ENCODE data around the gene HLCS.

The HLCS gene

DNA sequence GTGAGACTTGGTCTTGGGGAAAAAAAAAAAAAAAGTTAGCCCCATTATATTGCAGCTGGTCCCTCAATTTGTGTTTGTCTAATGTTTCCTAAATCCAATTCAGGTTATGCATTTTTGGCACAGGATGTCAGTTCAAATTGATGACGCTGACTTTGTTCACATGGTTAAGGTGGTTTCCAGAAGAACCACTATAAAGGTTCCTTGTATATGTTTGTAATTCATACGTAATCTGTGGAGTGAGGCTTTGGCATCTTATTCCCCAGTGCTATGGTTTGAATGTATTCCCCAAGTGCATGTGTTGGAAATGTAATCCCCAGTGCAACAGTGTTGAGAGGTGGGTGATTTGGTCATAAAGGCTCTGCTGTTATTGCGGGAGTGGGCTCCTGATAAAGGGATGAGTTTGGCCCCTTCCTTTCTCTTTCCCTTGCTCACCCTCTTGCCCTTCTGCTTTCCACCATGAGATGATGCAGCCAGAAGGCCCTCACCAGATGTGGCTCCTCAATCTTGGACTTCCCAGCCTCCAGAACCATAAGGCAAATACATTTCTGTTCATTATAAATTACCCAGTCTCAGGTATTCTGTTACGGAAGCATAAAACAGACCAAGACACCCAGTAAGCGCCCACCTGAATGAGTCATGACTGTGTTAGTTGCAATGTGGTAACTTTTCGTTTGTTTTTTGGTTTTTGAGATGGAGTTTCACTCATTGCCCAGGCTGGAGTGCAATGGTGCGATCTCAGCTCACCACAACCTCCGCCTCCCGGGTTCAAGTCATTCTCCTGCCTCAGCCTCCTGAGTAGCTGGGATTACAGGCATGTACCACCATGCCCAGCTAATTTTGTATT lies 19.5 kb upstream of the HLCS start:
- DNase-seq (ENCODE audit: low read depth in 2 of 2, low spot score in 1 of 2): no peak

DNA sequence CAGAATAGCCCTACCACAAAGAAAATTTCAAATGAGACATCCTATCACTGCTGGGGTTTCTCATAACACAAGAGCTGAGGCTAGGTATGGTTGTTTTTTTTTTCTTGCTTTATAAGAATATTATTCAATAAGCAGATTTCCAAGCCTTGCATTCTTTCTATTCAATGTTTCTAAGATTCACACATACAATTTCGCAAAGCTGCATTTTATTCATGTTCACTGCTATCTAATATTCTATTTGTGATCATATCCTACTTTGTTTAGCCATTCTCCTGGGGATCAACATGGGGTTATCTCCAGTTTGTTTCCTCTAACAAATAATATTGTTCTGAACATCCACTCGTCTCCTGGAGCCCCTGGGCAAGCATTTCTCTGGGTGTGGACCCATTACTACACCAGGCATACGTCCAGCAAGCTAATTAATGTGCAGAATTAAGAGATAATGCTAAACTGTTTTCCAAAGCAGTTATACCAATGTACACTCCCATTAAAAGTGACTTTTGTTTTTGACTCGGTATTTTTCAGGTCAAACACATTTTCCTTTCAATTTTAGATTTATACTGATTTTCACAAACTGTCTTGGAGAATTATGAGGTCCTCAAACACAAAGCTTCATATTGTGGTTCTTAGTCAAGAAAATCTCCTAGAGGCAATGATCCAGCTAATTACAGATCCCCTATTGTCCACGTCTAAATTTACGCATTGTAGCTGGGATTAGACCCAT lies 15.7 kb upstream of the HLCS start:
- DNase-seq (ENCODE audit: low read depth in 2 of 2, low spot score in 1 of 2): no peak

DNA sequence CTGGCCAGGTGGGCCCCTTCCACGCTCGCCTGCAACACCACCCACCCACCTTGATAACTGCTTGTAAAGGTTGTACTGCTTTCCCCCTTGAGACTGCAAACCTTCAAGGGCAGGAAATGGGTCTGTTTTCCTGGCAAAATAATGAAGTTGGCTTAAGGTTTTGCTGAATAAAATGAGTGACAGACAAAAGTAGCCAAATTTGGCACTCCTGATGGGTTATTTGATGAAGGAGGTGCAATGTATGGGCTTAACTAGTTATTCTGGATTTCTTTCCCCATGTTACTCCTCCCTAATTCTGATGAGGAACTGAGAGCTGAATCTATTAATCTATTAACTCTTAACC lies 14.6 kb upstream of the HLCS start:
- DNase-seq (ENCODE audit: low read depth in 2 of 2, low spot score in 1 of 2): no peak

GRCh38 chr21:36980280-36981048 lies 14.0 kb upstream of the HLCS start:
- DNase-seq (ENCODE audit: low read depth in 2 of 2, low spot score in 1 of 2): no peak

DNA sequence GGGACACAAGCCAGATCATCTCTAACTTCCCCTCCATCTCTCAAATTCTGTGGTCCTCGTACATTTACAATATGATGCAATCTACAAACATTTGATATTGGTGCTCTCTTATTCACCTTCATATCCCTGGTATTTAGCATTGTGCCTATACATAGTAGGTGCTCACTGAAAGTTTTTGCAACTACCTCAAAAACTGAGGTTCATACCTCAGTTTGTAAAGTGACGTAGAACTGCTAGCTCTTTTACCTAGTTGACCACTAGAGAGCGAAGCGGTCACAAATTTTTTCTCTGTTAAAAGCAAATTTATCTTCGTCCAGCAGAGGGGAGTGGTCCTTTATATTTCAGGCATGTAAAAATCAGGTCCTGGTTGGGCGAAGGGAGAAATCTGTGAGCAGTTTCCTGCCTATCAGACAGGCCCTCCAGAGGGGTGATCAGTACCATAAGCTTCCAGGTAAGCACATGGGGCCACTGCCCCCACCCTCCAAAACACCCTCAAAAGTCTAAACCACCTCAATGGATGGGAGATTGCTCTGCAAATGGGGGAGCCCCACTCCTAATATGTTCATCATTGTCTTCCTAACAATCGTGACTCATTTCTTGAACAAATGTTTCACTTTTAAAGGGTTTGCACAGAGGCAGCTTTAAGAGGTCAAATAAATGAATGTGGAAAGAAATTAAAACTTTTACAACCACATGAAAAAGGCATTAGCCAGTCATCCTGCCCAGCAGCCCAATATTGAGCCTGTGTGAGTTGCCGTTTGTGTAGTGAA lies 10.6 kb upstream of the HLCS start:
- no peak for DNase-seq (ENCODE audit: low read depth in 2 of 2, low spot score in 1 of 2)

GRCh38 chr21:36976228-36976861 lies 9.9 kb upstream of the HLCS start:
- no peak for DNase-seq (ENCODE audit: low read depth in 2 of 2, low spot score in 1 of 2)

- DNase-seq (ENCODE audit: low read depth in 2 of 2, low spot score in 1 of 2): no peak
Measured at GRCh38 chr21:36974851-36975192, 8.4 kb upstream of the HLCS start.

DNA sequence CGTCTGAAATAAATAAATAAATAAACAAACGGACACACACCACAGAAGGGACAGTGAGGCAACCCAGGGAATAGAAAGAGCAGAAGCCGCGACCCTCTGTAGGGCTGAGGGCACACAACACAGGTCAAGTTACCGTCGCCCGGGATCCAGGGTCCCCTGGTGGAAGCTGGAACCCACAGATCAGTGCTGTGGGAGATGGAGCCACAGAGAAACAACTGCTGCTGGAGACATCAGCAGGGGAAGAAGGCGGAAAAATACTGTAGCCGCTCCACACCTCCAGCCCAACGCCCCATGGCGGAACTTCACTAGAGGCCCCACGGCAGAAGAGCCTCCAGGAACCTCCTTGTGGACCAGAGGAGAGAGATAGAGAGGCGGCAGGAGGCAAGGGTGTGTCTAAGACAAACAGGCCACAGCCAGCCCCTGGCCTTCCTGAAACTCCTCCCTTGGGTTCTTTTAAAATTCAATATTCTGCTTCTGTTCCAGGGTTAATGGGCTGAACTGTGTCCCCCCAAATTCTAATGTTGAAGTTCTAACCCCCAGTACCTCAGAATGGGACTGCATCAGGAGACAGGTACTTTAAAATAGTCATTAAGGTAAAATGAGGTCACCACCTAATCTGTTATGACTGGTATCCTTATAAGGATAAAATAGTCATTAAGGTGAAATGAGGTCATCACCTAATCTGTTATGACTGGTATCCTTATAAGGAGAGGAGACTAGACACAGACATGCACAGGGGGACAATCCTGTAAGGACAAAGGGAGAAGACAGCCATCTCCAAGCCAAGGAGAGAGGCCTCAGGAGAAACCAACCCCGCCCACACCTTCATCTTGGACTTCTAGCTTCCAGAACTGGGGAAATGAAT lies 7.7 kb upstream of the HLCS start:
- no peak for DNase-seq (ENCODE audit: low read depth in 2 of 2, low spot score in 1 of 2)

- no peak for DNase-seq (ENCODE audit: low read depth in 2 of 2, low spot score in 1 of 2)
Measured at GRCh38 chr21:36968976-36969375, 2.5 kb upstream of the HLCS start.

DNA sequence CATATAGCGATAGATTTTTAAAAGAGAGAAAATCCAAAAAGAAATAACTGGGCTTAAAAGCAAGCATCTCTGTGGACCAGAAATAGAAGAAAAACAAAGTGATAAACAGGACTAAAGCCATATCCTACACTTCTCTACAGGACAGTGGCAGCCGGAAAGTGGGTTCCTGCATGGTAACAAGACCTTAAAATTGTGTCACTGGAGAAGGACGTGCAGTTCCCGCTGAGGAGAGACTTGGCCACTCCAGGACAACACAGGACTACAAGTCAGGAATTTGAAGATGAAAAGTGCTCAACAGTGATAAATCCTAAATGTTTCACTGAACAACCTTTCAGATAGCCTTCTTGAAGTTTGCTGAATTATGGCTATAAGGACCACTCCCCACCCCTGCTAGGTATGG lies 1.9 kb upstream of the HLCS start:
- DNase-seq (ENCODE audit: low read depth in 2 of 2, low spot score in 1 of 2): no peak

GRCh38 chr21:36966821-36967768 lies 626 bp upstream of the HLCS start:
- DNase-seq (ENCODE audit: low read depth in 2 of 2, low spot score in 1 of 2): no peak

DNA sequence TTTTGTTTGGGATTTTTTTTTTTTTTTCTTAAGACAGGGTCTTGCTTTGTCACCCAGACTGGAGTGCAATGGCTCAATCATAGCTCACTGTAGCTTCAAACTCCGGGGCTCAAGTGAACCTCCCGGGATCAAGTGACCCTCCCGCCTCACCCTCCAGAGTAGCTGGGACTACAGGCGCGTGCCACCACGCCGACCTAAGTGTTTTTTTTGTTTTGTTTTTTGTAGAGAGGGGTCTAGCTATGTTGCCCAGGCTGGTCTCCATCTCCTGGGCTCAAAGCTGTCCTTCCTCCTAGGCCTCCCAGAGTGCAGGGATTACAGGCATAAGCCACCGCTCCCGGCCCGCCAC lies 776 bp downstream of the HLCS start:
- no peak for DNase-seq (ENCODE audit: low read depth in 2 of 2, low spot score in 1 of 2)

DNA sequence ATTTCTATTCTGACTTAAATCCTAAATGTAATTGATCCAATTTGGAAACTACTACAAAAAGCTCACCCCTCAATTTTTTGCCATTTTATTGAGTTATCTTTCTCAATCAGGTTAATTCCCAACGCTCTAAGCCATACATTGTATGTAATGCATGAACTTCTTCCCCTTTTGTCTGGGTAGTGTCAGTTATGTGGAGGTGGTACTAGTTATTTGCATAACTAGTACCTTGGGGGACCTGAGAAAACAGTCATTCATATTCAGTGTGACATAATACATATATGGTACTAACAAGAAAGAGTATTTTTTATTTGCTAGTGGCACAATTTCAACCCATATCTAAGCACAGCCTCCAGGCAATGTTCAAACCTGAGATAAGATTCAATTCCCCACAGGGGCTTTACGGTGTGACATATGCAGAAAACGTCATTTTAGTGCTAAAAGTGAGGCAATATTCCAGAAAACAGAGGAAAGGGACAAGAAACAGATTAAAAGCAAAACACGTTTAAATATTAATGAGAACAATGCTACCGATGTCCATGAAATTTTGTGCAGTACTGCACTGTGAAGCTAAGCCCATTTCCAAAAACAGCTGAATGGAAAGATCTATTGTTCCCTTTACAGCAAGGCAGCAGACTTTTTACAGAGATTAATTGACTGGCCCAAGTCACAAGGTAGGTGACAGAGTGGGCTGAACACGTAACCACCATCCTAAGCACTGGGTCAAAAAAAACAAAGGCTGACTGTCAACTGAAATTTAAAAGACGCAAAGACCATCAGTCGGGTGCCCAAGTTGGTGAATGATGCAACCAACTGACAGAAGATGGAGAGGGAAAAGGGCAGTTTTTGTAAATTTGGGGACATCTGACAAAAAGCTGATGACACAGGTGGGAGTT lies 1.4 kb downstream of the HLCS start:
- no peak for DNase-seq (ENCODE audit: low read depth in 2 of 2, low spot score in 1 of 2)

GRCh38 chr21:36964398-36964797 lies 2.1 kb downstream of the HLCS start:
- no peak for DNase-seq (ENCODE audit: low read depth in 2 of 2, low spot score in 1 of 2)

GRCh38 chr21:36962098-36962780 lies 4.2 kb downstream of the HLCS start:
- DNase-seq (ENCODE audit: low read depth in 2 of 2, low spot score in 1 of 2): no peak

DNA sequence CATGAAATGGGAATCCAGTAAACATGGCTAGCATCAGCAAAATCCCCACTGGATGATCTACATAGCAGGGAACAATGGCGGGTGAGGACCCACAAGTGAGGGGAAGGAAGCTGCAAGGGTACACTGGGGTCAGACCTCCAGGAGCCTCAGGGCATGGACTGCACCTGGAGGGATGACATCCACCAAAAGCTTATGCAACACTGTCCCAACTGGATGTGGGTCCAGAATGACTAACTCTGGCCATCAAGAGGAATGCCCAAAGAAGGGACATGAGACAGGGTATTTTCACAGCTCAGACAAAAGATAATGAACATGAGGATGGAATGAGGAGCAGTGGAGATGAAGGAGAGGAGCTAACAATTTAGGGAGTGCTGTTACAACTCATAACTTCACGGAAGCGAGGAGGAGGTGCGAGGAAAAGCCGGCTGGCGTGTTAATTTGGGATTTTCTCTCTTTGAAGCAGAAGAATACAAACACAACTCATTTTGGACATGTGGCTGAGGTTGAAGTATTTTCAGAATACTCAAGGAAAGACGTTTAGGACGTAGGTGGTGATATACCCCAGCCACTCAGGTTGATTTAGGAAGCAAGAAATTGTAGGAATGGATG lies 5.7 kb downstream of the HLCS start:
- no peak for DNase-seq (ENCODE audit: low read depth in 2 of 2, low spot score in 1 of 2)
